ENCODE measurements around the gene KBTBD12. TPM values are rescaled to one million over a fixed set of nuclear protein-coding genes. Genes with fewer than 3 reads are reported as not detected.
"Not testable (repeated sequence)": the region's sequence is repeated elsewhere in the genome, so short reads cannot be mapped to it uniquely, and the experiment has no call there.

The KBTBD12 gene
- total RNA-seq, 3 donors from 2014 or later (not counting 1 experiment from before 2014, with no cell fraction given): 0.12 TPM; not detected in 2

GRCh38 chr3:127888564-127889107, 26.4 kb upstream of the KBTBD12 start:
- Mint-ChIP-seq H3K27ac (no peak overlapping the region), H3K27me3 (ENCODE audit: low read depth in 2 of 2) (peaks cover 0 to 7% of the 10 kb centered on the region in 2 donors), H3K36me3 (no peaks in the 10 kb centered on the region), H3K9me3 (peaks cover 6 to 9% of the 10 kb centered on the region in 2 donors), H3K4me3 (no peak overlapping the region), H3K4me1 (no peaks in the 10 kb centered on the region)
- DNase-seq (no peak), ATAC-seq (peak in 1 of 3 donors; percentile 37)
- intact Hi-C loops (cut with micrococcal nuclease): no loop called here
- Histone ChIP-seq H3K4me3 (ENCODE audit: low read length) (no peak overlapping the region), H3K36me3 (ENCODE audit: control insufficient read depth, insufficient read depth, low read length) (no peaks in the 10 kb centered on the region), H3K27me3 (ENCODE audit: control insufficient read depth, insufficient read depth, low read length) (no peaks in the 10 kb centered on the region), H3K9me3 (ENCODE audit: control insufficient read depth, insufficient read depth, low read length) (peaks cover 15% of the 10 kb centered on the region), H3K27ac (ENCODE audit: low read length) (no peak overlapping the region), H3K4me1 (ENCODE audit: control insufficient read depth, insufficient read depth, low read length) (no peaks in the 10 kb centered on the region)
- no peak for TF ChIP-seq CTCF (IDR thresholded peaks at IDR 0.05)
- 49% methylated on average over 7 of the region's 8 CpGs for WGBS (ENCODE audit: insufficient coverage)

GRCh38 chr3:127889461-127889863, 25.6 kb upstream of the KBTBD12 start:
- WGBS (ENCODE audit: insufficient coverage): 72% methylated on average over 1 of the region's 1 CpG
- no peak overlapping the region for H3K27ac Mint-ChIP-seq
- H3K4me3 ChIP-seq (ENCODE audit: low read length): no peak overlapping the region
- peaks cover 15% of the 10 kb centered on the region for H3K9me3 ChIP-seq (ENCODE audit: control insufficient read depth, insufficient read depth, low read length)
- H3K4me1 ChIP-seq (ENCODE audit: control insufficient read depth, insufficient read depth, low read length): no peaks in the 10 kb centered on the region
- no peak overlapping the region for H3K27ac ChIP-seq (ENCODE audit: low read length)
- no peak for ATAC-seq
- no peaks in the 10 kb centered on the region for H3K4me1 Mint-ChIP-seq
- peaks cover 6 to 9% of the 10 kb centered on the region in 2 donors for H3K9me3 Mint-ChIP-seq
- DNase-seq: no peak
- no peaks in the 10 kb centered on the region for H3K36me3 ChIP-seq (ENCODE audit: control insufficient read depth, insufficient read depth, low read length)
- peaks cover 0 to 7% of the 10 kb centered on the region in 2 donors for H3K27me3 Mint-ChIP-seq (ENCODE audit: low read depth in 2 of 2)
- no peak overlapping the region for H3K4me3 Mint-ChIP-seq
- H3K36me3 Mint-ChIP-seq: no peaks in the 10 kb centered on the region
- H3K27me3 ChIP-seq (ENCODE audit: control insufficient read depth, insufficient read depth, low read length): no peaks in the 10 kb centered on the region
- intact Hi-C loops (cut with micrococcal nuclease): no loop called here
- TF ChIP-seq CTCF (IDR thresholded peaks at IDR 0.05): no peak

- H3K27me3 Mint-ChIP-seq (ENCODE audit: low read depth in 2 of 2): peaks cover 0 to 7% of the 10 kb centered on the region in 2 donors
- intact Hi-C loops (cut with micrococcal nuclease): no loop called here
These were observed 24.9 kb upstream of the KBTBD12 start for GRCh38 chr3:127889976-127890650.

GRCh38 chr3:127890651-127891290, 24.3 kb upstream of the KBTBD12 start:
- intact Hi-C loops (cut with micrococcal nuclease); H3K27me3 ChIP-seq (ENCODE audit: control insufficient read depth, insufficient read depth, low read length); H3K27ac ChIP-seq (ENCODE audit: low read length); H3K36me3 ChIP-seq (ENCODE audit: control insufficient read depth, insufficient read depth, low read length); H3K36me3 Mint-ChIP-seq; H3K4me1 ChIP-seq (ENCODE audit: control insufficient read depth, insufficient read depth, low read length); H3K9me3 Mint-ChIP-seq; H3K4me1 Mint-ChIP-seq; DNase-seq; H3K27me3 Mint-ChIP-seq (ENCODE audit: low read depth in 2 of 2); ATAC-seq; H3K4me3 ChIP-seq (ENCODE audit: low read length); H3K4me3 Mint-ChIP-seq; H3K27ac Mint-ChIP-seq: not testable (repeated sequence)
- 83% methylated on average over 9 of the region's 9 CpGs for WGBS (ENCODE audit: insufficient coverage)
- peaks cover 15% of the 10 kb centered on the region for H3K9me3 ChIP-seq (ENCODE audit: control insufficient read depth, insufficient read depth, low read length)

More at GRCh38 chr3:127889976-127890650, 24.9 kb upstream of the KBTBD12 start:
- no peaks in the 10 kb centered on the region for H3K4me1 Mint-ChIP-seq
- H3K4me3 Mint-ChIP-seq: no peak overlapping the region
- H3K9me3 Mint-ChIP-seq: peaks cover 6 to 9% of the 10 kb centered on the region in 2 donors
- Histone ChIP-seq H3K4me3 (ENCODE audit: low read length) (no peak overlapping the region), H3K27ac (ENCODE audit: low read length) (no peak overlapping the region), H3K27me3 (ENCODE audit: control insufficient read depth, insufficient read depth, low read length) (no peaks in the 10 kb centered on the region), H3K4me1 (ENCODE audit: control insufficient read depth, insufficient read depth, low read length) (no peaks in the 10 kb centered on the region), H3K9me3 (ENCODE audit: control insufficient read depth, insufficient read depth, low read length) (peaks cover 15% of the 10 kb centered on the region), H3K36me3 (ENCODE audit: control insufficient read depth, insufficient read depth, low read length) (no peaks in the 10 kb centered on the region)
- H3K36me3 Mint-ChIP-seq: no peaks in the 10 kb centered on the region
- H3K27ac Mint-ChIP-seq: no peak overlapping the region
- no peak for DNase-seq
- WGBS (ENCODE audit: insufficient coverage): 97% methylated on average over 3 of the region's 3 CpGs
- TF ChIP-seq CTCF (IDR thresholded peaks at IDR 0.05): no peak
- ATAC-seq: no peak

Measured in natural killer cell (primary cell).